NB4 (cell line): Measurements from ENCODE around the gene IRF1.

Experiments
- POLR2A ChIP-seq: IDR thresholded peaks from 2 replicates; pipeline ENCODE4 v1.6.1; 2011; ENCODE audit warnings: mild to moderate bottlenecking; ENCODE audit not compliant: insufficient read length; ENCODE audit errors: extremely low read depth
- TF ChIP-seq, protein P1 (sequence below): IDR thresholded peaks from one replicate; pipeline ENCODE4 v1.5.1; 2012; ENCODE audit warnings: low read depth, low read length

- TF ChIP-seq, protein P1, sequence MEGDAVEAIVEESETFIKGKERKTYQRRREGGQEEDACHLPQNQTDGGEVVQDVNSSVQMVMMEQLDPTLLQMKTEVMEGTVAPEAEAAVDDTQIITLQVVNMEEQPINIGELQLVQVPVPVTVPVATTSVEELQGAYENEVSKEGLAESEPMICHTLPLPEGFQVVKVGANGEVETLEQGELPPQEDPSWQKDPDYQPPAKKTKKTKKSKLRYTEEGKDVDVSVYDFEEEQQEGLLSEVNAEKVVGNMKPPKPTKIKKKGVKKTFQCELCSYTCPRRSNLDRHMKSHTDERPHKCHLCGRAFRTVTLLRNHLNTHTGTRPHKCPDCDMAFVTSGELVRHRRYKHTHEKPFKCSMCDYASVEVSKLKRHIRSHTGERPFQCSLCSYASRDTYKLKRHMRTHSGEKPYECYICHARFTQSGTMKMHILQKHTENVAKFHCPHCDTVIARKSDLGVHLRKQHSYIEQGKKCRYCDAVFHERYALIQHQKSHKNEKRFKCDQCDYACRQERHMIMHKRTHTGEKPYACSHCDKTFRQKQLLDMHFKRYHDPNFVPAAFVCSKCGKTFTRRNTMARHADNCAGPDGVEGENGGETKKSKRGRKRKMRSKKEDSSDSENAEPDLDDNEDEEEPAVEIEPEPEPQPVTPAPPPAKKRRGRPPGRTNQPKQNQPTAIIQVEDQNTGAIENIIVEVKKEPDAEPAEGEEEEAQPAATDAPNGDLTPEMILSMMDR, result no peak
- TF ChIP-seq POLR2A, result no peak
Measured at GRCh38 chr5:132497488-132497997, 7.0 kb upstream of the IRF1 start.
